HG03457 (cell line): Measurements from ENCODE around the gene DEFB131A.
"Not testable (repeated sequence)": the region's sequence is repeated elsewhere in the genome, so short reads cannot be mapped to it uniquely, and the experiment has no call there.

Source experiments
- ATAC-seq: cut with Tn5 transposase; IDR thresholded peaks from one replicate; pipeline ENCODE4 v1.9.1; 2021; ENCODE audit warnings: moderate number of reproducible peaks; ENCODE audit not compliant: unreplicated experiment

The DEFB131A gene

GRCh38 chr4:9494256-9495035 is 50.2 kb downstream of the DEFB131A start:
- ATAC-seq = not testable (repeated sequence)

DNA sequence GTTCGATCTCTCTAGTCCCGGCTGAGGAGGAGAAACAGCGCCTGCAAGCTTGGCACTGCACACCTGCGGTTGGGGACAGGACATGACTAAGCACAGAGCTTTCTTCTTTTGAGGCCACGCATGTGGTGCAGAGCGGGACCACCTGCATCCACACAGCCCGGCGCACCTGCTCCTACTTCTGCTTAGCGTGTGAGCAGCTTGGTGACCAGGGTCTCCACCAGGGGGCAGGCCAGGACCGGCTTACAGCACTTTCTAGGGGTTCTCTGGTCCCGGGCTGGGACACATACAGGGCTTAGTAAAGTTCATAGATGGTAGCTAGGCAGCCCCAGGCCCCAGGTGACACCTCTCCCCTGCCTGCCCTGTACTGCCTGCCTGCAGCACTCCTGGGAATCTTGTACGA is 51.2 kb downstream of the DEFB131A start:
- not testable (repeated sequence) for ATAC-seq

- not testable (repeated sequence) for ATAC-seq
Observed at GRCh38 chr4:9497575-9498467, 53.6 kb downstream of the DEFB131A start.

- ATAC-seq = not testable (repeated sequence)
Observed at GRCh38 chr4:9498468-9499040, 54.3 kb downstream of the DEFB131A start.

GRCh38 chr4:9499974-9500487 is 55.8 kb downstream of the DEFB131A start:
- ATAC-seq = not testable (repeated sequence)
